GM10266 (cell line): Measurements from ENCODE around the gene FLACC1.
"Not testable (repeated sequence)": the region's sequence is repeated elsewhere in the genome, so short reads cannot be mapped to it uniquely, and the experiment has no call there.

Source experiments
- DNase-seq: peaks from one replicate; pipeline ENCODE4 v3.0.0; 2012; ENCODE audit errors: extremely low spot score
- TF ChIP-seq, protein P1 (sequence below): IDR thresholded peaks from 2 replicates; pipeline ENCODE4 v1.5.1; 2012; ENCODE audit warnings: mild to moderate bottlenecking, low read depth; ENCODE audit not compliant: control insufficient read depth, insufficient read depth; ENCODE audit errors: missing control alignments

FLACC1 gene

DNA sequence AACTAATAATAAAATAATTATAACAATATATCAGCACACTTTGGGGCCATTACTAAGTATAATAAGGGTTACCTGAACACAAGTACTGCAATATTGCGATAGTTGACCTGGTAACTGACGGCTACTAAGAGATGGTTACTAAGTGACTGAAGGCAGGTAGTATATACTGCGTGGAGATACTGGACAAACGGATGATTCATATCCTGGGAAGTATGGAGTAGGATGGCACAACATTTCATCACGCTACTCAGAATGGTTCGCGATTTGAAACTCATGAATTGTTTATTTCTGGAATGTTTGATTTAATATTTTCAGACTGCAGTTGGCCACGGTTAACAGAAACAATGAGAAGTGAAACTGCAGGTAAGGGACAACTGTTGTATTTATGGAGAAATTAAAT is 39.5 kb upstream of the FLACC1 start:
- no peak for DNase-seq
- TF ChIP-seq, protein P1, sequence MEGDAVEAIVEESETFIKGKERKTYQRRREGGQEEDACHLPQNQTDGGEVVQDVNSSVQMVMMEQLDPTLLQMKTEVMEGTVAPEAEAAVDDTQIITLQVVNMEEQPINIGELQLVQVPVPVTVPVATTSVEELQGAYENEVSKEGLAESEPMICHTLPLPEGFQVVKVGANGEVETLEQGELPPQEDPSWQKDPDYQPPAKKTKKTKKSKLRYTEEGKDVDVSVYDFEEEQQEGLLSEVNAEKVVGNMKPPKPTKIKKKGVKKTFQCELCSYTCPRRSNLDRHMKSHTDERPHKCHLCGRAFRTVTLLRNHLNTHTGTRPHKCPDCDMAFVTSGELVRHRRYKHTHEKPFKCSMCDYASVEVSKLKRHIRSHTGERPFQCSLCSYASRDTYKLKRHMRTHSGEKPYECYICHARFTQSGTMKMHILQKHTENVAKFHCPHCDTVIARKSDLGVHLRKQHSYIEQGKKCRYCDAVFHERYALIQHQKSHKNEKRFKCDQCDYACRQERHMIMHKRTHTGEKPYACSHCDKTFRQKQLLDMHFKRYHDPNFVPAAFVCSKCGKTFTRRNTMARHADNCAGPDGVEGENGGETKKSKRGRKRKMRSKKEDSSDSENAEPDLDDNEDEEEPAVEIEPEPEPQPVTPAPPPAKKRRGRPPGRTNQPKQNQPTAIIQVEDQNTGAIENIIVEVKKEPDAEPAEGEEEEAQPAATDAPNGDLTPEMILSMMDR = no peak

DNA sequence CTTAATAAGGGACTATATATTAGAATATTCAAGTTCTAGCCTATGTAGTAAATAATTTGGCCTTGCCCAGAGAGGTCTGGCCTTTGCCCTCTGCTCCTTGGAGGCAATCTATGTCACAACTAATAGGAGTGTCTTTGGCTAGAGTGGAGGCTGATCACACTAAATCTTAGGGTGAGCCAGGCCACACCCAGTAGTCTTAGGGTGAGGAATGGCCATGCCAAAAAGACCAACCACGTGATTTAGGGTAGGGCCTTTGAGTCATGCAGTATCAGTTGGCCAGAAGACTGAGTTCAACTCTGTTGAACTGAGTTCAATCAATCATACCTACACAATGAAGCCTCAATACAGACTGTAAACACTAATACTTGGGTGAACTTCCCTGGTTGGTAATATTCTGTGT is 26.0 kb upstream of the FLACC1 start:
- TF ChIP-seq, protein P1 = no peak
- DNase-seq = no peak

DNA sequence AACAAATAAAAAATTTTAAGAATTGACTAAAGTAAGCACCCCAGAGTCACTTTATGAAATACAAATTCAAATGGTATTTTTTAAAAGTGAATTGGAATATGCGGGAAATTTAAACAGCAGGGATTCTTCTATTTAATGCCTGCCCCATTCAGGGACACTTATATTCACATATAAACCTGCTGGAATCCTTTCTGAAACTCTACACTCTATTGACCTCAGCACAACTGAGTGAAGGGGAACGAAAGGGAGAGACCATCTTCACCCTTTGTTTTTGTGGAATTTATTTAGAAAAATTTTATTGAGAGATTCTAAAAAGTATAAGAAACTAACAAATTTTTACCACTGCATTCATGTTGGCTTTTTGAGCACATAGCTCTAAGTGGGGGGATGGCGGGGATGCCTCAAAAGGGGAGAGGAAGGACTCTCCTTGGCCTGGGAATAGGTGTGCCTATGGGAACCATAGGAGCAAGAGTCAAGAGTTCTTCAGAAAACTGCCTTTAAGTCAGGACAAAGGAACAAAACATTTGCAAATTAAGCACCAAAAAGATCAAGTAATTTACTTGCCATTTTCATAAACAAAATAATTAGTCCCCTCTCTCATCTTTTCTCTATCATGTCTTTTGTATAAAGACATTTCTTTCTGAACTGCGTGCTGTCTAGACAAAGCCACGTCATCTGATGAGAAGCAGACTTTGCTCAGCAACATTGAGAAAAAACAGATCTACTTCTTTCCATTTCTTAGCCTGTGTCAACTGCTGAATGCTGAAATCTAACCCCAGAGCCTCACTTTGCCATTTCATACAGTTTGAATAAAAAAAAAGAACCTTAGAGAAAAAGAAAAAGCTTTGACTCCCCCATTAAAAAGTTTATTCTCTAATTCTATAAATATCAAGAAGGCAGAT is 21.6 kb upstream of the FLACC1 start:
- TF ChIP-seq, protein P1 = no peak
- no peak for DNase-seq

DNA sequence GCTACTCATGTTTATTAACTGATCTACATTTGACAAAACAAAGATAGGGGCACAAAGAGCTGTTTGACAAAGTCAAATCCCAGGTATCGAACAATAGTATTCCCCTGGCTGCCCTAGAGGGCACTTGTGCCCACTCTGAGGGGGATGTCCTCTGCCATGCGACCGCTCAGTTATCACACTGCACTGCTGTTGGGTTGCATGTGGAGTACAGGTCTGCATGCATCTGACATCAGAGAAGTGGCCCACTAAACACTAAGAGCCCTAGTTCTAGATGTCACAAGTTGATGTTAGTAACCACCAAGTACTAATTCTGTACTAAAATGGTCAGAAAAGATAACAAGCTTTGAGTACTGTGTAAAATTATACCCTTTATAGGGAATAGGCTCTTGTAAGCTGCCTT is 20.1 kb upstream of the FLACC1 start:
- DNase-seq = no peak
- TF ChIP-seq, protein P1 = no peak

DNA sequence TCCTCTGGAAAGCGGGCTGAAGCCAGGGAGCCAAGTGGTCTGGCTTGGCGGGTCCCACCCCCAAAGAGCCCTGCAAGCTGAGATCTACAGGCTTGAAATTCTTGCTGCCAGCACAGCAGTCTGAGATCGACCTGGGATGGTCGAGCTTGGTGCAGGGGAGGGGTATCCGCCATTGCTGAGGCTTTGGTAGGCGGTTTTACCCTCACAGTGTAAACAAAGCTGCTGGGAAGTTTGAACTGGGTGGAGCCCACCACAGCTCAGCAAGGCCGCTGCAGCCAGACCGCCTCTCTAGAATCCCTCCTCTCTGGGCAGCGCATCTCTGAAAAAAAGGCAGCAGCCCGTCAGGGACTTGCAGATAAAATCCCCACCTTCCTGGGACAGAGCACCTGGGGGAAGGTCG is 12.6 kb upstream of the FLACC1 start:
- no peak for DNase-seq

DNA sequence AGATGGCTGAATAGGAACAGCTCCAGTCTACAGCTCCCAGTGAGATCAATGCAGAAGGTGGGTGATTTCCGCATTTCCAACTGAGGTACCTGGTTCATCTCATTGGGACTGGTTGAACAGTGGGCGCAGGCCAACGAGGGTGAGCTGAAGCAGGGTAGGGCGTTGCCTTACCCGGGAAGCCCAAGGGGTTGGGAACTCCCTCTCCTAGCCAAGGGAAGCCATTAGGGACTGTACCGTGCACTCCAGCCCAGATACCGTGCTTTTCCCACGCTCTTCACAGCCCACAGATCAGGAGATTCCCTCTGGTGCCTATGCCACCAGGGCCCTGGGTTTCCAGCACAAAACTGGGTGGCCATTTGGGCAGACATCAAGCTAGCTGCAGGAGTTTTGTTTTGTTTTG is 12.2 kb upstream of the FLACC1 start:
- DNase-seq = not testable (repeated sequence)

More for the DNA sequence above, 12.6 kb upstream of the FLACC1 start:
- TF ChIP-seq, protein P1 = no peak

DNA sequence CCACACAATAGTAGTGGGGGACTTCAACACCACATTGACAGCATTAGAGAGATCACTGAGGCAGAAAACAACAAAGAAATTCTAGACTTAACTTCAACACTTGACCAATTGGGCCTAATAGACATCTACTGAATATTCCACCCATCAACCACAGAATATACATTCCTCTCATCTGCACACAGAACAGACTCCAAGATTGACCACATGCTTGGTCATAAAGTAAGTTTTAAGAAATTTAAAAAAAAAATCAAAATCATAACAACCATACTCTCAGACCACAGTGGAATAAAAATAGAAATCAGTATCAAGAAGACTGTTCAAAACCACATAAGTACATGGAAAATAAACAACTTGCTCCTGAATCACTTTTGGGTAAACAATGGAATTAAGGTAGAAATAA is 9.0 kb upstream of the FLACC1 start:
- TF ChIP-seq, protein P1 = no peak
- DNase-seq = no peak
